CD14-positive monocyte (primary cell): ENCODE measurements around the gene FBXO7. TPM values are rescaled to one million over a fixed set of nuclear protein-coding genes. Genes with fewer than 3 reads are reported as not detected.

Source experiments
- DNase-seq, 3 donors: peaks; one replicate each; pipeline ENCODE4 v3.0.0-alpha.2; 2011 to 2022
- H2AFZ ChIP-seq: 2 replicates; pipeline ENCODE4 v1.6.0; 2012; ENCODE audit warnings: mild to moderate bottlenecking, low read depth, low read length, inconsistent platforms; ENCODE audit not compliant: insufficient read depth, poor library complexity, severe bottlenecking
- H3K27ac ChIP-seq, 2 donors: 1 replicate in 1 of 2; 2 replicates in 1 of 2; pipeline ENCODE4 v1.5.1; 2012 to 2013; ENCODE audit warnings: low read length in 2 of 2, control low read depth in 1 of 2, inconsistent platforms in 1 of 2, low read depth in 1 of 2, mild to moderate bottlenecking in 1 of 2
- H3K27me3 ChIP-seq, 2 donors: one replicate each; pipeline versions ENCODE4 v1.6.0 to v1.6.1; 2011 to 2013; ENCODE audit warnings: low read length in 2 of 2; ENCODE audit not compliant: control insufficient read depth in 2 of 2, insufficient read depth in 2 of 2
- H3K36me3 ChIP-seq, 2 donors: replicated peaks in 1 of 2; 1 replicate in 1 of 2; 2 replicates in 1 of 2; pipeline versions ENCODE4 v1.5.1 to v1.6.1; 2012 to 2013; ENCODE audit warnings: low read length in 2 of 2, control low read depth in 1 of 2, inconsistent platforms in 1 of 2, mild to moderate bottlenecking in 1 of 2; ENCODE audit not compliant: insufficient read depth in 2 of 2, control insufficient read depth in 1 of 2
- H3K4me1 ChIP-seq, 2 donors: 1 replicate in 1 of 2; 2 replicates in 1 of 2; pipeline versions ENCODE4 v1.5.1 to v1.6.1; 2012 to 2013; ENCODE audit warnings: low read length in 2 of 2, control low read depth in 1 of 2, inconsistent platforms in 1 of 2, mild to moderate bottlenecking in 1 of 2, moderate library complexity in 1 of 2; ENCODE audit not compliant: insufficient read depth in 2 of 2, control insufficient read depth in 1 of 2
- H3K4me2 ChIP-seq: replicated peaks from 2 replicates; pipeline ENCODE3; 2012; ENCODE audit warnings: low read length, moderate library complexity, mild to moderate bottlenecking; ENCODE audit not compliant: poor library complexity, severe bottlenecking; ENCODE audit errors: extremely low read depth
- H3K4me3 ChIP-seq, 3 experiments: fragments of 200-600 bp in 1 of 3; sonication (generic) in 1 of 3; replicated peaks in 1 of 3; 1 replicate in 2 of 3; 2 replicates in 1 of 3; pipeline ENCODE4 v1.5.1; 2011 to 2013; ENCODE audit warnings: low read length in 3 of 3, mild to moderate bottlenecking in 3 of 3, control low read depth in 2 of 3, low read depth in 2 of 3, inconsistent platforms in 1 of 3, moderate library complexity in 1 of 3
- H3K79me2 ChIP-seq: 2 replicates; pipeline ENCODE4 v1.6.0; 2012; ENCODE audit warnings: mild to moderate bottlenecking, control low read depth, inconsistent platforms, low read length, moderate library complexity; ENCODE audit not compliant: insufficient read depth
- H3K9ac ChIP-seq: 2 replicates; pipeline ENCODE4 v1.6.0; 2017; ENCODE audit warnings: low read length, mild to moderate bottlenecking; ENCODE audit not compliant: insufficient read depth, poor library complexity, severe bottlenecking
- H3K9me3 ChIP-seq, 2 donors: replicated peaks in 1 of 2; 1 replicate in 1 of 2; 2 replicates in 1 of 2; pipeline versions ENCODE4 v1.5.1 to v1.6.1; 2012 to 2013; ENCODE audit warnings: low read length in 2 of 2, control low read depth in 1 of 2; ENCODE audit not compliant: control insufficient read depth in 1 of 2, insufficient read depth in 1 of 2
- H4K20me1 ChIP-seq: 2 replicates; pipeline ENCODE4 v1.6.0; 2012; ENCODE audit warnings: mild to moderate bottlenecking, low read length, control low read depth, moderate library complexity; ENCODE audit not compliant: insufficient read depth
- H3K27ac Mint-ChIP-seq, 7 donors: one replicate each; pipeline ENCODE4 v1.8.0; 2020; ENCODE audit warnings: mild to moderate bottlenecking in 7 of 7, mixed read lengths in 7 of 7, moderate library complexity in 6 of 7, inconsistent platforms in 2 of 7
- H3K27me3 Mint-ChIP-seq, 3 donors: one replicate each; pipeline ENCODE4 v1.8.0; 2021 to 2022; ENCODE audit warnings: low read depth in 3 of 3, mild to moderate bottlenecking in 3 of 3, mixed read lengths in 3 of 3, moderate library complexity in 3 of 3, inconsistent platforms in 1 of 3
- H3K36me3 Mint-ChIP-seq, 2 donors: one replicate each; pipeline ENCODE4 v1.8.0; 2020; ENCODE audit warnings: mixed read lengths in 2 of 2, inconsistent platforms in 1 of 2, mild to moderate bottlenecking in 1 of 2
- H3K4me1 Mint-ChIP-seq: one replicate; pipeline ENCODE4 v1.8.0; 2020; ENCODE audit warnings: mild to moderate bottlenecking, mixed read lengths
- H3K4me3 Mint-ChIP-seq, 2 donors: one replicate each; pipeline ENCODE4 v1.8.0; 2020; ENCODE audit warnings: mild to moderate bottlenecking in 2 of 2, mixed read lengths in 2 of 2, moderate library complexity in 1 of 2
- H3K9me3 Mint-ChIP-seq, 7 donors: one replicate each; pipeline ENCODE4 v1.8.0; 2020 to 2022; ENCODE audit warnings: mixed read lengths in 7 of 7, mild to moderate bottlenecking in 6 of 7, moderate library complexity in 6 of 7, inconsistent platforms in 2 of 7
- WGBS: methylation state at CpG from one replicate; pipeline ENCODE4 v1.1.5; 2013; ENCODE audit warnings: missing lambda C conversion rate; ENCODE audit not compliant: insufficient coverage; 5-methylcytosine and 5-hydroxymethylcytosine counted together
- intact Hi-C, 2 donors: fragments of 100-400 bp; cut with micrococcal nuclease; formaldehyde crosslinking; loops; one replicate each; pipeline versions ENCODE4 v1.15.0 to v1.15.1; 2023
- polyA plus RNA-seq, 3 donors: library from polyadenylated mRNA; depleted of rRNA in 1 of 3; unstranded in 2 of 3; stranded (reverse) in 1 of 3; fragments of 300-500 nt in 2 of 3; fragments of >200 nt in 1 of 3; fragmentation: Illumina TruSeq in 2 of 3; gene quantifications; 1 replicate in 2 of 3; 2 replicates in 1 of 3; pipeline ENCODE4 v1.2.3, GENCODE V29; 2012 to 2021
- TF ChIP-seq, protein P1 (sequence below): fragments of 200-600 bp; IDR thresholded peaks from one replicate; pipeline ENCODE4 v1.8.0; 2022; ENCODE audit warnings: antibody characterized with exemption, mild to moderate bottlenecking

The FBXO7 gene
- polyA plus RNA-seq, 3 donors: 56.7 to 116 (median 103) TPM

- no peak overlapping the region for H3K4me3 ChIP-seq
- Mint-ChIP-seq H3K27me3 (no peaks in the 10 kb centered on the region), H3K4me3 (no peak overlapping the region), H3K4me1 (no peaks in the 10 kb centered on the region), H3K9me3 (no peaks in the 10 kb centered on the region), H3K27ac (no peak overlapping the region), H3K36me3 (peaks cover 90 to 95% of the 10 kb centered on the region in 2 donors)
- H3K4me2 ChIP-seq: no peak overlapping the region
- WGBS: 100% methylated on average over 2 of the region's 2 CpGs
- H2AFZ ChIP-seq: no peak overlapping the region
- peaks cover 20% of the 10 kb centered on the region for H4K20me1 ChIP-seq
- H3K27ac ChIP-seq: no peak overlapping the region
- no peaks in the 10 kb centered on the region for H3K79me2 ChIP-seq
- no peak for DNase-seq
- H3K9me3 ChIP-seq: no peaks in the 10 kb centered on the region
- H3K4me1 ChIP-seq: no peaks in the 10 kb centered on the region
- no peak overlapping the region for H3K9ac ChIP-seq
- H3K36me3 ChIP-seq: peaks cover 94 to 99% of the 10 kb centered on the region in 2 donors
- no peaks in the 10 kb centered on the region for H3K27me3 ChIP-seq
- TF ChIP-seq, protein P1, sequence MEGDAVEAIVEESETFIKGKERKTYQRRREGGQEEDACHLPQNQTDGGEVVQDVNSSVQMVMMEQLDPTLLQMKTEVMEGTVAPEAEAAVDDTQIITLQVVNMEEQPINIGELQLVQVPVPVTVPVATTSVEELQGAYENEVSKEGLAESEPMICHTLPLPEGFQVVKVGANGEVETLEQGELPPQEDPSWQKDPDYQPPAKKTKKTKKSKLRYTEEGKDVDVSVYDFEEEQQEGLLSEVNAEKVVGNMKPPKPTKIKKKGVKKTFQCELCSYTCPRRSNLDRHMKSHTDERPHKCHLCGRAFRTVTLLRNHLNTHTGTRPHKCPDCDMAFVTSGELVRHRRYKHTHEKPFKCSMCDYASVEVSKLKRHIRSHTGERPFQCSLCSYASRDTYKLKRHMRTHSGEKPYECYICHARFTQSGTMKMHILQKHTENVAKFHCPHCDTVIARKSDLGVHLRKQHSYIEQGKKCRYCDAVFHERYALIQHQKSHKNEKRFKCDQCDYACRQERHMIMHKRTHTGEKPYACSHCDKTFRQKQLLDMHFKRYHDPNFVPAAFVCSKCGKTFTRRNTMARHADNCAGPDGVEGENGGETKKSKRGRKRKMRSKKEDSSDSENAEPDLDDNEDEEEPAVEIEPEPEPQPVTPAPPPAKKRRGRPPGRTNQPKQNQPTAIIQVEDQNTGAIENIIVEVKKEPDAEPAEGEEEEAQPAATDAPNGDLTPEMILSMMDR: no peak
- intact Hi-C loops: no loop called here
These were observed 18.9 kb downstream of the FBXO7 start for GRCh38 chr22:32493551-32493950.

DNA sequence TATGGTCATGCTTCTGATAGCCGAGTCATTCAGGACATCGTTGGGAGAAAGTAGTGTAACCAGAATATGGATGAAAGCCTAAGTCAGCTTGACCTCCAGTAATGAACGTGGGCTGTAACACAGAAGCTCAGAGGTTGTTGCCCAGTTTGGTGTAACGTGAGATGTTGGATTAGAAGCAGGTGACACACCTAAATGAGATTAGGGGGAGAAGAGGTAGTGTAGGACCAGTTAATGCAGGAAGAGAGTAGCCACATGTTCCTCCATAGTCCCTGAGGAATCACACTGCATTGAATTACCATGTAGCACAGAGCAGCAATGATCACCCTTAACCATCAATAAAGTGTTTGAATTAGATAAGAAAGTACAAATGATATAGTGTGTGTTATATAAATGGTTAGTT is 20.4 kb downstream of the FBXO7 start:
- H3K9ac ChIP-seq: no peak overlapping the region
- TF ChIP-seq, protein P1: no peak
- Mint-ChIP-seq H3K27ac (peak overlapping the region in 1 of 7 donors; percentile 58), H3K4me3 (no peak overlapping the region), H3K4me1 (no peaks in the 10 kb centered on the region), H3K9me3 (no peaks in the 10 kb centered on the region), H3K36me3 (peaks cover 92 to 96% of the 10 kb centered on the region in 2 donors), H3K27me3 (no peaks in the 10 kb centered on the region)
- intact Hi-C loops: no loop called here
- H3K36me3 ChIP-seq: peaks cover 90 to 99% of the 10 kb centered on the region in 2 donors
- H3K4me2 ChIP-seq: no peak overlapping the region
- H3K9me3 ChIP-seq: no peaks in the 10 kb centered on the region
- H3K4me3 ChIP-seq: no peak overlapping the region
- no peak overlapping the region for H2AFZ ChIP-seq
- 100% methylated on average over 2 of the region's 4 CpGs for WGBS
- no peak overlapping the region for H3K27ac ChIP-seq
- DNase-seq: no peak
- H3K27me3 ChIP-seq: no peaks in the 10 kb centered on the region
- no peaks in the 10 kb centered on the region for H3K79me2 ChIP-seq
- H4K20me1 ChIP-seq: peaks cover 10% of the 10 kb centered on the region
- no peaks in the 10 kb centered on the region for H3K4me1 ChIP-seq
